Measurements from ENCODE around the gene CD6. TPM values are rescaled to one million over a fixed set of nuclear protein-coding genes. Genes with fewer than 3 reads are reported as not detected.
A peak's percentile ranks its signal among the peaks of the same experiment; 100 is the strongest.

The CD6 gene
- total and polyA plus RNA-seq, 10 of the 15 experiments (the other 5 are each of a cell fraction or from before 2014, with no cell fraction given), result 0.37 to 17.6 (median 6.2) TPM

- ATAC-seq (peak; percentile 44; the same call in 2 of the 3 replicates), DNase-seq (ENCODE audit: low read depth, low spot score) (no peak)
- SMC1A ChIA-PET (ENCODE audit: uncharacterized antibody, unreplicated experiment), result interaction anchor here (0.6 to 1.4 kb wide), 2 partner anchors 10 to 95 kb away, joined by 4 to 7 read pairs; no protein-coding TSS in a partner anchor
These were observed 23.1 kb downstream of the CD6 start for GRCh38 chr11:60994541-60995080.

DNA sequence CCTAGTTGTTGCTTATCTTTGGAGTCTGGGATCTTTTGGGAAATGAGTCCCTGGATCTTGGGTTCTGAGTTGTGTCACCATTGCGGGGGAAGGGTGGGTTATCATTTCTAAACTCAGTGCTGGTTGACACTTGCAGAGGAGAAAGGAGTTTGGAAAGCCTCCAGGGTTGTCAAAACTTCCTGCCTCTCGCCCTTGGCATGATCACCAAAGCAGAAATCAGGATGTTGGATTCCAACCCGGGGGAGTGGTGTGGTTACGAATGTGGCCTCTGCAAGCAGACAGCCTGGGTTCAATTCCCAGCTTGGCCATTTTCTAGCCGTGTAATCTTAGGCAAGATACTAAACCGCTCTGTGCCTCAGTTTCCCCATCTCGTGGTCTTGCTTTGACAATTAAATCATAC is 24.3 kb downstream of the CD6 start:
- Histone ChIP-seq H3K27me3 (replicated peaks in 1 of 2; ENCODE audit: control insufficient read depth in 2 of 2, insufficient read depth in 2 of 2, low read length in 1 of 2) (no peaks in the 10 kb centered on the region; a peak in 1 of 4 replicates), H3K9ac (ENCODE audit: control insufficient read depth, insufficient read depth, low read length) (no peak overlapping the region), H3K4me3 (no peak overlapping the region), H3K27ac (ENCODE audit: control insufficient read depth, insufficient read depth) (no peak overlapping the region), H2AFZ (ENCODE audit: control insufficient read depth, low read depth, low read length) (no peak overlapping the region), H3K4me2 (ENCODE audit: control insufficient read depth, insufficient read depth) (no peak overlapping the region), H3K79me2 (ENCODE audit: control insufficient read depth, insufficient read depth, low read length) (no peaks in the 10 kb centered on the region), H3K9me3 (replicated peaks; ENCODE audit: control insufficient read depth, insufficient read depth, low read length) (no peaks in the 10 kb centered on the region), H3K4me1 (ENCODE audit: control insufficient read depth, insufficient read depth, low read length) (no peaks in the 10 kb centered on the region), H4K20me1 (ENCODE audit: control insufficient read depth, insufficient read depth) (no peaks in the 10 kb centered on the region), H3K36me3 (ENCODE audit: control insufficient read depth in 2 of 2, insufficient read depth in 2 of 2, low read length in 1 of 2) (no peaks in the 10 kb centered on the region)
- ChIA-PET POLR2A (no interaction called here), CTCF (no interaction called here), RAD21 (ENCODE audit: unreplicated experiment) (no interaction called here), SMC1A (ENCODE audit: uncharacterized antibody, unreplicated experiment) (interaction anchor here (1.4 kb wide), 1 partner anchor 11 kb away, joined by 7 read pairs; no protein-coding TSS in a partner anchor)
- DNase-seq (ENCODE audit: low read depth, low spot score) (no peak), ATAC-seq (no peak), FAIRE-seq (no peak)
- BruUV-seq (replicated peaks), result no TSS peak
- intact Hi-C loops (cut with micrococcal nuclease; ENCODE audit: unreplicated experiment) (no loop called here), in situ Hi-C loops (cut with MboI) (no loop called here)
- 33% methylated on average over 7 of the region's 7 CpGs for WGBS (ENCODE audit: insufficient coverage, insufficient replicate concordance, low lambda C conversion rate, missing lambda C conversion rate)
- TF ChIP-seq MAX (IDR thresholded peaks at IDR 0.05; ENCODE audit: low read depth, low read length) (no peak), HCFC1 (IDR thresholded peaks at IDR 0.05; ENCODE audit: low read length) (no peak), ZNF24 (IDR thresholded peaks at IDR 0.05) (no peak), MTA3 (IDR thresholded peaks at IDR 0.05; ENCODE audit: borderline replicate concordance, low read length) (no peak), POLR2AphosphoS2 (IDR thresholded peaks at IDR 0.05; ENCODE audit: low read depth, low read length) (no peak), YBX1 (IDR thresholded peaks at IDR 0.05) (no peak), RB1 (IDR thresholded peaks at IDR 0.05; ENCODE audit: borderline replicate concordance) (no peak), SREBF1 (IDR thresholded peaks at IDR 0.05; ENCODE audit: low read length) (no peak), POLR2A (IDR thresholded peaks at IDR 0.05; ENCODE audit: low read depth, low read length) (no peak), KDM1A (IDR thresholded peaks at IDR 0.05; ENCODE audit: borderline replicate concordance) (no peak)
- TF ChIP-seq, protein P1, sequence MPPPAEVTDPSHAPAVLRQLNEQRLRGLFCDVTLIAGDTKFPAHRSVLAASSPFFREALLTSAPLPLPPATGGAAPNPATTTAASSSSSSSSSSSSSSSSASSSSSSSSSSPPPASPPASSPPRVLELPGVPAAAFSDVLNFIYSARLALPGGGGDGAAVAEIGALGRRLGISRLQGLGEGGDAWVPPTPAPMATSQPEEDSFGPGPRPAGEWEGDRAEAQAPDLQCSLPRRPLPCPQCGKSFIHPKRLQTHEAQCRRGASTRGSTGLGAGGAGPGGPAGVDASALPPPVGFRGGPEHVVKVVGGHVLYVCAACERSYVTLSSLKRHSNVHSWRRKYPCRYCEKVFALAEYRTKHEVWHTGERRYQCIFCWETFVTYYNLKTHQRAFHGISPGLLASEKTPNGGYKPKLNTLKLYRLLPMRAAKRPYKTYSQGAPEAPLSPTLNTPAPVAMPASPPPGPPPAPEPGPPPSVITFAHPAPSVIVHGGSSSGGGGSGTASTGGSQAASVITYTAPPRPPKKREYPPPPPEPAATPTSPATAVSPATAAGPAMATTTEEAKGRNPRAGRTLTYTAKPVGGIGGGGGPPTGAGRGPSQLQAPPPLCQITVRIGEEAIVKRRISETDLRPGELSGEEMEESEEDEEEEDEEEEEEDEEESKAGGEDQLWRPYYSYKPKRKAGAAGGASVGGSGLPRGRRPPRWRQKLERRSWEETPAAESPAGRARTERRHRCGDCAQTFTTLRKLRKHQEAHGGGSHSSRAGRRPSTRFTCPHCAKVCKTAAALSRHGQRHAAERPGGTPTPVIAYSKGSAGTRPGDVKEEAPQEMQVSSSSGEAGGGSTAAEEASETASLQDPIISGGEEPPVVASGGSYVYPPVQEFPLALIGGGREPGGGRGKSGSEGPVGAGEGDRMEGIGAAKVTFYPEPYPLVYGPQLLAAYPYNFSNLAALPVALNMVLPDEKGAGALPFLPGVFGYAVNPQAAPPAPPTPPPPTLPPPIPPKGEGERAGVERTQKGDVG (CRISPR knock-in tag; IDR thresholded peaks at IDR 0.05), result no peak
- TF ChIP-seq, protein P2, sequence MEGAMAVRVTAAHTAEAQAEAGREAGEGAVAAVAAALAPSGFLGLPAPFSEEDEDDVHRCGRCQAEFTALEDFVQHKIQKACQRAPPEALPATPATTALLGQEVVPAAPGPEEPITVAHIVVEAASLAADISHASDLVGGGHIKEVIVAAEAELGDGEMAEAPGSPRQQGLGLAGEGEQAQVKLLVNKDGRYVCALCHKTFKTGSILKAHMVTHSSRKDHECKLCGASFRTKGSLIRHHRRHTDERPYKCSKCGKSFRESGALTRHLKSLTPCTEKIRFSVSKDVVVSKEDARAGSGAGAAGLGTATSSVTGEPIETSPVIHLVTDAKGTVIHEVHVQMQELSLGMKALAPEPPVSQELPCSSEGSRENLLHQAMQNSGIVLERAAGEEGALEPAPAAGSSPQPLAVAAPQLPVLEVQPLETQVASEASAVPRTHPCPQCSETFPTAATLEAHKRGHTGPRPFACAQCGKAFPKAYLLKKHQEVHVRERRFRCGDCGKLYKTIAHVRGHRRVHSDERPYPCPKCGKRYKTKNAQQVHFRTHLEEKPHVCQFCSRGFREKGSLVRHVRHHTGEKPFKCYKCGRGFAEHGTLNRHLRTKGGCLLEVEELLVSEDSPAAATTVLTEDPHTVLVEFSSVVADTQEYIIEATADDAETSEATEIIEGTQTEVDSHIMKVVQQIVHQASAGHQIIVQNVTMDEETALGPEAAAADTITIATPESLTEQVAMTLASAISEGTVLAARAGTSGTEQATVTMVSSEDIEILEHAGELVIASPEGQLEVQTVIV (IDR thresholded peaks at IDR 0.05; ENCODE audit: borderline replicate concordance, partially characterized antibody), result no peak

More at GRCh38 chr11:60994541-60995080, 23.1 kb downstream of the CD6 start:
- intact Hi-C loops (cut with micrococcal nuclease; ENCODE audit: unreplicated experiment), result no loop called here
- in situ Hi-C loops (cut with MboI), result no loop called here
- no peaks in the 10 kb centered on the region; a peak in 1 of 4 replicates for H3K27me3 ChIP-seq (replicated peaks in 1 of 2; ENCODE audit: control insufficient read depth in 2 of 2, insufficient read depth in 2 of 2, low read length in 1 of 2)
- H3K27ac ChIP-seq (ENCODE audit: control insufficient read depth, insufficient read depth), result no peak overlapping the region
- no peaks in the 10 kb centered on the region for H3K9me3 ChIP-seq (replicated peaks; ENCODE audit: control insufficient read depth, insufficient read depth, low read length)
- H2AFZ ChIP-seq (ENCODE audit: control insufficient read depth, low read depth, low read length), result no peak overlapping the region
- H3K4me2 ChIP-seq (ENCODE audit: control insufficient read depth, insufficient read depth), result no peak overlapping the region
- no peaks in the 10 kb centered on the region for H3K36me3 ChIP-seq (ENCODE audit: control insufficient read depth in 2 of 2, insufficient read depth in 2 of 2, low read length in 1 of 2)
- no peak overlapping the region for H3K4me3 ChIP-seq
- 37% methylated on average over 7 of the region's 7 CpGs for WGBS (ENCODE audit: insufficient coverage, insufficient replicate concordance, low lambda C conversion rate, missing lambda C conversion rate)
- no peak for FAIRE-seq
- no TSS peak for BruUV-seq (replicated peaks)
- H4K20me1 ChIP-seq (ENCODE audit: control insufficient read depth, insufficient read depth), result no peaks in the 10 kb centered on the region
- CTCF ChIA-PET, result no interaction called here
- POLR2A ChIA-PET, result no interaction called here
- H3K9ac ChIP-seq (ENCODE audit: control insufficient read depth, insufficient read depth, low read length), result no peak overlapping the region
- no peaks in the 10 kb centered on the region for H3K79me2 ChIP-seq (ENCODE audit: control insufficient read depth, insufficient read depth, low read length)
- peaks cover under 1% of the 10 kb centered on the region; the same call in 1 of the 2 replicates for H3K4me1 ChIP-seq (ENCODE audit: control insufficient read depth, insufficient read depth, low read length)
- no peak for TF ChIP-seq KLF5 (IDR thresholded peaks at IDR 0.05; ENCODE audit: partially characterized antibody)
- no peak for TF ChIP-seq STAT3 (IDR thresholded peaks at IDR 0.05; ENCODE audit: low read depth, low read length)
- RAD21 ChIA-PET (ENCODE audit: unreplicated experiment), result no interaction called here
